Progenitor cell of endocrine pancreas (in vitro differentiated cells): Measurements from ENCODE around the gene FNBP1L. TPM values are rescaled to one million over a fixed set of nuclear protein-coding genes. Genes with fewer than 3 reads are reported as not detected.
"Not testable (repeated sequence)": the region's sequence is repeated elsewhere in the genome, so short reads cannot be mapped to it uniquely, and the experiment has no call there.

Experiments used
- DNase-seq: peaks from one replicate; pipeline ENCODE4 v3.0.0; 2021; ENCODE audit warnings: low spot score; ENCODE audit not compliant: unreplicated experiment
- H3K27ac Mint-ChIP-seq: 2 replicates; pipeline ENCODE4 v1.8.0; 2021; ENCODE audit warnings: mild to moderate bottlenecking, moderate library complexity, mixed read lengths
- H3K27me3 Mint-ChIP-seq: 2 replicates; pipeline ENCODE4 v1.8.0; 2021; ENCODE audit warnings: mixed read lengths
- H3K36me3 Mint-ChIP-seq: 2 replicates; pipeline ENCODE4 v1.8.0; 2022; ENCODE audit warnings: mixed read lengths; ENCODE audit not compliant: insufficient read depth
- H3K4me1 Mint-ChIP-seq: 2 replicates; pipeline ENCODE4 v1.8.0; 2021; ENCODE audit warnings: low read depth, mixed read lengths
- H3K4me3 Mint-ChIP-seq: 2 replicates; pipeline ENCODE4 v1.8.0; 2021; ENCODE audit warnings: low read depth, mild to moderate bottlenecking, moderate library complexity, mixed read lengths
- H3K9me3 Mint-ChIP-seq: 2 replicates; pipeline ENCODE4 v1.8.0; 2021; ENCODE audit warnings: low read depth, mixed read lengths
- total RNA-seq: library from RNA; stranded (reverse); gene quantifications from 2 replicates; pipeline ENCODE4 v1.2.1, GENCODE V29; 2021
- TF ChIP-seq, protein P1 (sequence below): fragments of 200-600 bp; sonication (generic); IDR thresholded peaks from one replicate; pipeline ENCODE4 v1.5.0; 2021; ENCODE audit warnings: antibody characterized with exemption, mild to moderate bottlenecking; ENCODE audit not compliant: unreplicated experiment

Gene FNBP1L
- total RNA-seq, 1 donor from 2014 or later: 136 TPM

DNA sequence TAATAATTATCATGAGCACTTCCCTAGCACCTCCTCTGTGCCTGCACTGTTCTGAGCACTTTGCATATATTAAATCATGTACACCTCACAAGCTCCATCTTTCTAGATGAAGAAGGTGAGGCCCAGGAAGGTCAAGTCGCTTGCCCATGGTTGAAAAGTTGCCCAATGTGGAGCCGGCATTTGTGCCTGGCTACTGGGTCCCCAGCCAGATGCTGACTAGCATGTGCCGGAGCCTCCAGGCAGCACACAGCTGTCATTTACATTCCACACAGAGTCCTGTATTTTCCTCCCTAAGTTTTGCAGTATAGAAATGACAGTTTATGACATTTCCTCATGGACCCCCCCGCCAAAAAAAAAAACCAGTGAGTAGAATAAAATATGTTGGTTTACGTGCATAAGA, 139.4 kb downstream of the FNBP1L start:
- Mint-ChIP-seq H3K4me3 (no peak overlapping the region), H3K27ac (no peak overlapping the region), H3K4me1 (peaks cover 42% of the 10 kb centered on the region), H3K9me3 (no peaks in the 10 kb centered on the region), H3K36me3 (no peaks in the 10 kb centered on the region), H3K27me3 (no peaks in the 10 kb centered on the region)
- TF ChIP-seq, protein P1, sequence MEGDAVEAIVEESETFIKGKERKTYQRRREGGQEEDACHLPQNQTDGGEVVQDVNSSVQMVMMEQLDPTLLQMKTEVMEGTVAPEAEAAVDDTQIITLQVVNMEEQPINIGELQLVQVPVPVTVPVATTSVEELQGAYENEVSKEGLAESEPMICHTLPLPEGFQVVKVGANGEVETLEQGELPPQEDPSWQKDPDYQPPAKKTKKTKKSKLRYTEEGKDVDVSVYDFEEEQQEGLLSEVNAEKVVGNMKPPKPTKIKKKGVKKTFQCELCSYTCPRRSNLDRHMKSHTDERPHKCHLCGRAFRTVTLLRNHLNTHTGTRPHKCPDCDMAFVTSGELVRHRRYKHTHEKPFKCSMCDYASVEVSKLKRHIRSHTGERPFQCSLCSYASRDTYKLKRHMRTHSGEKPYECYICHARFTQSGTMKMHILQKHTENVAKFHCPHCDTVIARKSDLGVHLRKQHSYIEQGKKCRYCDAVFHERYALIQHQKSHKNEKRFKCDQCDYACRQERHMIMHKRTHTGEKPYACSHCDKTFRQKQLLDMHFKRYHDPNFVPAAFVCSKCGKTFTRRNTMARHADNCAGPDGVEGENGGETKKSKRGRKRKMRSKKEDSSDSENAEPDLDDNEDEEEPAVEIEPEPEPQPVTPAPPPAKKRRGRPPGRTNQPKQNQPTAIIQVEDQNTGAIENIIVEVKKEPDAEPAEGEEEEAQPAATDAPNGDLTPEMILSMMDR: no peak
- no peak for DNase-seq

DNA sequence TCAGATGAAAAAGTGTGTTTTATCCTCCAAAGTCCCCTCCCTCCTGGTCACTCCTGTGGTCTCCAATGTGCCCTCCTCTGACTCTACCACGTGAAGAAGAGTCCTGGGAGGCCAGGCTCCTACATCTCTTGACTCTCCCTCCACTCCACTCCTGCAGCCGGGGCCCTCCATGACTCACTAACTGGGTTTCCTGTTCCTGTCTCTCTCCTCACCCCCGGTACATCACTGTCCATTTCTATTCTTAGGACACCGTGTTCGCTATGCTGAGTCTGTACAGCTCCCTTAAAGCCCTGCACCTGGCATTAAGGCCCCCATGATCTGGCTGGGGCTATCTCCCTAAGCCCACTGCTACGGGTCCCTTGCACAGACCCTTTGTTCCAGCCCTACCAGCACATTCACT, 140.3 kb downstream of the FNBP1L start:
- Mint-ChIP-seq H3K36me3 (no peaks in the 10 kb centered on the region), H3K4me3 (no peak overlapping the region), H3K27ac (no peak overlapping the region), H3K9me3 (no peaks in the 10 kb centered on the region), H3K27me3 (no peaks in the 10 kb centered on the region), H3K4me1 (peaks cover 40% of the 10 kb centered on the region)
- TF ChIP-seq, protein P1: no peak
- DNase-seq: no peak

DNA sequence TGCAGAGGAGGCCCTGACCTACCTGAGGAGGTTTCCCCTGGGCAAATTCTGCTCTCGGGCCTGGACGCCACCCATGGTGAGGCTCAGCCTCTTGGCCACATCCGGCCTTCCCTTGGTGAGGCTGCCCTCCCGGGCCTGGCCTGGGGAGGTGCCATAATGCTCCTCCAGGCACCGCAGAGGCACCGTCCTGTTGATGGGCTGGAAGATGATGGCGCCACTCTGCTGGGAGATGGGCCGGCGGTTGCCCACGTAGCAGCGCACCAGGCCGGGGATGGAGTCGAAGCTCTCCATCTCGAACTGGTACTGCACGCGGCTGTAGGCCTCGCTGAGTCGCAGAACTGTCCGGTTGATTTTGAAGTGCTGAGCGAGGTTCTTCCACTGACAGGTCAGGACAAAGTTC, 141.0 kb downstream of the FNBP1L start:
- no peak for DNase-seq
- H3K36me3 Mint-ChIP-seq: no peaks in the 10 kb centered on the region
- H3K9me3 Mint-ChIP-seq: no peaks in the 10 kb centered on the region
- H3K4me1 Mint-ChIP-seq: peaks cover 44% of the 10 kb centered on the region
- no peaks in the 10 kb centered on the region for H3K27me3 Mint-ChIP-seq
- no peak overlapping the region for H3K4me3 Mint-ChIP-seq
- H3K27ac Mint-ChIP-seq: no peak overlapping the region
- TF ChIP-seq, protein P1: no peak

DNA sequence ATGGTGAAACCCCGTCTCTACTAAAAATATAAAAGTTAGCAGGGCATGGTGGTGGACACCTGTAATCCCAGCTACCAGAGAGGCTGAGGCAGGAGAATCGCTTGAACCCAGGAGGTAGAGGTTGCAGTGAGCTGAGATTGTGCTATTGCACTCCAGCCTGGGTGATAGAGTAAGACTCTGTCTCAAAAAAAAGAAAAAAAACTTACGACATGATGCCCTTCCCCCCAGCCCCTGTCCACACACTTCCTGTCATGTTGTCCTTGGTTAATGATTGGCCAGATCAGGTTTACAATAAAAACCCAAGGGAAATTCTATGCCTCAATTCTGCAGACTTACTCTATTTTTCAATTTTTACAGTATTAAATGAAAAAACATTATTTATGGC, 143.4 kb downstream of the FNBP1L start:
- not testable (repeated sequence) for H3K27me3 Mint-ChIP-seq, DNase-seq, H3K36me3 Mint-ChIP-seq, H3K4me3 Mint-ChIP-seq, H3K9me3 Mint-ChIP-seq
- H3K4me1 Mint-ChIP-seq: peaks cover 30% of the 10 kb centered on the region
- peak overlapping the region; percentile 97 for H3K27ac Mint-ChIP-seq

DNA sequence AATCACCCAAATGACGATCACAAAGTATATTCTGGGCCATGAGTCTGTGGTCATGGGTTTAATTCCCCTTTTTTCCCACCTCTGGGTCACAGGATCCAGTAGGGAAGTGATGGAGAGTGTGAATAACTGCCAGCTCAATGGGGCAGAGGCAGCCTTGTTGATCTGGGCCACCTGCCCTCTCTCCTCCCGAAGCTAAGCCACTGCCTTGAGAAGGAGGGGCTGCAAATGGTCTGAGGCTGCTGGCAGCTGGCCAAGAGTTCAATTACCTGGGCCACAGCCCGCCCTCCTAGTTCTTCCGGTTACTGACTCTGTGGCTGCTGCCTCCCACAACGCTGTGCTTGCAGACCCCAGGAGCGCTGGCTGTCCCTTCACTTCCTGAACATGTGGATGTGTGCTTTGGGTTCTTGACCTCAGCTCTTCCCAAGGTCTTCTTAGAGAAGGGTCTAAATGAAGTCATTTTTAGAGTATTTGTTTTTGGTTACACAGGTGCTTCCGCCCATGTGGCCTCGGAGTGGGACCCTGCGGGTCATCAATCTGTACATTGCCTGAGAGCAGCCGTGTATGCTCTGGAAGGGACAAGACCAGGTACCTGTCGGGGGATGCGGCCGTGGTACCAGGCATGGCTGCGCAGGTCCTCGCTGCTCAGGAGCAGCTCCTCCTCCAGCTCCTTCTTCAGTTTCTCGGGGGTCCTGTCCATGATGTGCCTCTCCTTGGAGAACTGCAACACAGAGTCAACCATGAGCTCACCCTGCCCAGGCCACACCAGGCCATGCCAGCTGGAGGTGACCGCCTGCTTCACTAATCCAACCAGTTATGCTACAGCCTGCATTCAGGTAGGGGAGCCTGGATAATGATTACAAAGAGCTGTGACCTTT, 144.0 kb downstream of the FNBP1L start:
- no peaks in the 10 kb centered on the region for H3K9me3 Mint-ChIP-seq
- peak overlapping the region; percentile 97 for H3K27ac Mint-ChIP-seq
- H3K4me1 Mint-ChIP-seq: peaks cover 30% of the 10 kb centered on the region
- TF ChIP-seq, protein P1: no peak
- H3K36me3 Mint-ChIP-seq: no peaks in the 10 kb centered on the region
- DNase-seq: peak; percentile 27
- no peaks in the 10 kb centered on the region for H3K27me3 Mint-ChIP-seq
- H3K4me3 Mint-ChIP-seq: peak overlapping the region; percentile 53

DNA sequence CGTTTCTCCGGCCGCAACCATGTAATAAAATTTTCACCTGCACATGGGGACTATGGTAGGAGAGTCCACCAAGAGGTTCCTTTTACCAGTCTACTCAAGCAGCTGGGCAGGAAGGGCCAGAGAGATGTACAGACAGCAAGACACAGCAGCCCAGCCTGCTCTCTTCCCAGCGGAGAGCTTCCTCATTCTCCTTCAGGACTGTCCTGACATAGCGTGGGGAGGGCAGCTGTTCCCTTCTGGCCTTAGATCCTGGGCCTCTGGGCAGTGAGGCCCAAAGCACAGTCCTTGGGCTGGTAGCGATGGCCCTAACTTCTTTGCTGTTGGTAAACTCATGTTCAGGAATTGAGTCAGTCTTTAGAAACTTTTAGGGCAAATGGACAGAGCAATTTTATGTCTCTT, 144.6 kb downstream of the FNBP1L start:
- Mint-ChIP-seq H3K36me3 (no peaks in the 10 kb centered on the region), H3K27me3 (no peaks in the 10 kb centered on the region), H3K4me1 (peaks cover 30% of the 10 kb centered on the region), H3K4me3 (peak overlapping the region; percentile 53), H3K27ac (peak overlapping the region; percentile 97), H3K9me3 (no peaks in the 10 kb centered on the region)
- TF ChIP-seq, protein P1: no peak
- no peak for DNase-seq
